T-helper 1 cell (primary cell): ENCODE data around the gene VEZF1.

Source experiments
- DNase-seq, 5 donors: peaks; one replicate each; pipeline ENCODE4 v3.0.0-alpha.2; 2012 to 2020

The VEZF1 gene

GRCh38 chr17:57924677-57925076, 63.4 kb downstream of the VEZF1 start:
- no peak for DNase-seq
